ENCODE results near the gene DISC1. TPM values are rescaled to one million over a fixed set of nuclear protein-coding genes. Genes with fewer than 3 reads are reported as not detected.

The DISC1 gene
- total and polyA plus RNA-seq, 2 of the 13 experiments (the other 11 are each of a cell fraction or from before 2014, with no cell fraction given), result 4.2 to 4.6 TPM

DNA sequence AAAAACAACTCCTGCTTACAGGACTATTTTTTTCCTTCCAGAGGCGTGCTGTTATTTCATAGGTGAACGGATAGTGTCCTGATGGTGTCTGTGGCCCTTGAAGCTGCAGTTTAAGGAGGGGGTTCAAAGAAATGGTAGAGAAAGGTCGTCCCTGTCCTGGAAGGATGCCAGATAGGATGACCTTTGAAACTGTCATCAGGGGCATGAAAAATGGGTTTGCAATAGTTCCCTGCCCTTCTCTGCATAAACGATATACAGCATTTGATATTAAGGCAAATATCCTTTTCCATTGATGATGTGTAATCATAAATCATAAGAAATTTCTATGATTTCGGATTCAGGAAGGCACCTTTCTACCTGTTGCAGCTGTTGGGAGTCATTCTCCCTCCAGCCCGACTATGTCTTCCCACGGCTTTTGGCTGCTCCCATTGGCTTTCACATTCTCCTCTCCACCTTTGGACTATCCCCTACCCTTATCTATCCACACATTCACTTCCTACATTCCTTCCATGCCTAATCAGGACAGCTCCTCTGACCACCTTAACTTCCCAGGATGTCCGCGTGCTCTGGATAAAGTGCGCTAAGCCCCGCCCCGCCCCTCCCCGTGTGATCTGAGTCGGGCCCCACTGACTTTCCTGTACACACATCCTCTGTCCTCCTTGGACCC lies 209.8 kb downstream of the DISC1 start (continued):
- TF ChIP-seq, protein P1, sequence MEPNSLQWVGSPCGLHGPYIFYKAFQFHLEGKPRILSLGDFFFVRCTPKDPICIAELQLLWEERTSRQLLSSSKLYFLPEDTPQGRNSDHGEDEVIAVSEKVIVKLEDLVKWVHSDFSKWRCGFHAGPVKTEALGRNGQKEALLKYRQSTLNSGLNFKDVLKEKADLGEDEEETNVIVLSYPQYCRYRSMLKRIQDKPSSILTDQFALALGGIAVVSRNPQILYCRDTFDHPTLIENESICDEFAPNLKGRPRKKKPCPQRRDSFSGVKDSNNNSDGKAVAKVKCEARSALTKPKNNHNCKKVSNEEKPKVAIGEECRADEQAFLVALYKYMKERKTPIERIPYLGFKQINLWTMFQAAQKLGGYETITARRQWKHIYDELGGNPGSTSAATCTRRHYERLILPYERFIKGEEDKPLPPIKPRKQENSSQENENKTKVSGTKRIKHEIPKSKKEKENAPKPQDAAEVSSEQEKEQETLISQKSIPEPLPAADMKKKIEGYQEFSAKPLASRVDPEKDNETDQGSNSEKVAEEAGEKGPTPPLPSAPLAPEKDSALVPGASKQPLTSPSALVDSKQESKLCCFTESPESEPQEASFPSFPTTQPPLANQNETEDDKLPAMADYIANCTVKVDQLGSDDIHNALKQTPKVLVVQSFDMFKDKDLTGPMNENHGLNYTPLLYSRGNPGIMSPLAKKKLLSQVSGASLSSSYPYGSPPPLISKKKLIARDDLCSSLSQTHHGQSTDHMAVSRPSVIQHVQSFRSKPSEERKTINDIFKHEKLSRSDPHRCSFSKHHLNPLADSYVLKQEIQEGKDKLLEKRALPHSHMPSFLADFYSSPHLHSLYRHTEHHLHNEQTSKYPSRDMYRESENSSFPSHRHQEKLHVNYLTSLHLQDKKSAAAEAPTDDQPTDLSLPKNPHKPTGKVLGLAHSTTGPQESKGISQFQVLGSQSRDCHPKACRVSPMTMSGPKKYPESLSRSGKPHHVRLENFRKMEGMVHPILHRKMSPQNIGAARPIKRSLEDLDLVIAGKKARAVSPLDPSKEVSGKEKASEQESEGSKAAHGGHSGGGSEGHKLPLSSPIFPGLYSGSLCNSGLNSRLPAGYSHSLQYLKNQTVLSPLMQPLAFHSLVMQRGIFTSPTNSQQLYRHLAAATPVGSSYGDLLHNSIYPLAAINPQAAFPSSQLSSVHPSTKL (CRISPR knock-in tag; IDR thresholded peaks at IDR 0.05), result peak; percentile 60
- TF ChIP-seq HMG20A (CRISPR knock-in tag; IDR thresholded peaks at IDR 0.05; ENCODE audit: borderline replicate concordance) (no peak), RXRB (CRISPR knock-in tag; IDR thresholded peaks at IDR 0.05; ENCODE audit: borderline replicate concordance) (0 out of 2 replicates have a peak, but pooled peaks have one; percentile 34), KMT2B (CRISPR knock-in tag; IDR thresholded peaks at IDR 0.05) (no peak), ZNF709 (CRISPR knock-in tag; IDR thresholded peaks at IDR 0.05) (no peak)
- TF ChIP-seq, protein P2, sequence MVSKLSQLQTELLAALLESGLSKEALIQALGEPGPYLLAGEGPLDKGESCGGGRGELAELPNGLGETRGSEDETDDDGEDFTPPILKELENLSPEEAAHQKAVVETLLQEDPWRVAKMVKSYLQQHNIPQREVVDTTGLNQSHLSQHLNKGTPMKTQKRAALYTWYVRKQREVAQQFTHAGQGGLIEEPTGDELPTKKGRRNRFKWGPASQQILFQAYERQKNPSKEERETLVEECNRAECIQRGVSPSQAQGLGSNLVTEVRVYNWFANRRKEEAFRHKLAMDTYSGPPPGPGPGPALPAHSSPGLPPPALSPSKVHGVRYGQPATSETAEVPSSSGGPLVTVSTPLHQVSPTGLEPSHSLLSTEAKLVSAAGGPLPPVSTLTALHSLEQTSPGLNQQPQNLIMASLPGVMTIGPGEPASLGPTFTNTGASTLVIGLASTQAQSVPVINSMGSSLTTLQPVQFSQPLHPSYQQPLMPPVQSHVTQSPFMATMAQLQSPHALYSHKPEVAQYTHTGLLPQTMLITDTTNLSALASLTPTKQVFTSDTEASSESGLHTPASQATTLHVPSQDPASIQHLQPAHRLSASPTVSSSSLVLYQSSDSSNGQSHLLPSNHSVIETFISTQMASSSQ (IDR thresholded peaks at IDR 0.05; ENCODE audit: low read depth), result peak; percentile 7; the same call in 1 of the 2 replicates
- TF ChIP-seq, protein P2 (CRISPR knock-in tag; IDR thresholded peaks at IDR 0.05; ENCODE audit: borderline replicate concordance), result no peak
- TF ChIP-seq, protein P3, sequence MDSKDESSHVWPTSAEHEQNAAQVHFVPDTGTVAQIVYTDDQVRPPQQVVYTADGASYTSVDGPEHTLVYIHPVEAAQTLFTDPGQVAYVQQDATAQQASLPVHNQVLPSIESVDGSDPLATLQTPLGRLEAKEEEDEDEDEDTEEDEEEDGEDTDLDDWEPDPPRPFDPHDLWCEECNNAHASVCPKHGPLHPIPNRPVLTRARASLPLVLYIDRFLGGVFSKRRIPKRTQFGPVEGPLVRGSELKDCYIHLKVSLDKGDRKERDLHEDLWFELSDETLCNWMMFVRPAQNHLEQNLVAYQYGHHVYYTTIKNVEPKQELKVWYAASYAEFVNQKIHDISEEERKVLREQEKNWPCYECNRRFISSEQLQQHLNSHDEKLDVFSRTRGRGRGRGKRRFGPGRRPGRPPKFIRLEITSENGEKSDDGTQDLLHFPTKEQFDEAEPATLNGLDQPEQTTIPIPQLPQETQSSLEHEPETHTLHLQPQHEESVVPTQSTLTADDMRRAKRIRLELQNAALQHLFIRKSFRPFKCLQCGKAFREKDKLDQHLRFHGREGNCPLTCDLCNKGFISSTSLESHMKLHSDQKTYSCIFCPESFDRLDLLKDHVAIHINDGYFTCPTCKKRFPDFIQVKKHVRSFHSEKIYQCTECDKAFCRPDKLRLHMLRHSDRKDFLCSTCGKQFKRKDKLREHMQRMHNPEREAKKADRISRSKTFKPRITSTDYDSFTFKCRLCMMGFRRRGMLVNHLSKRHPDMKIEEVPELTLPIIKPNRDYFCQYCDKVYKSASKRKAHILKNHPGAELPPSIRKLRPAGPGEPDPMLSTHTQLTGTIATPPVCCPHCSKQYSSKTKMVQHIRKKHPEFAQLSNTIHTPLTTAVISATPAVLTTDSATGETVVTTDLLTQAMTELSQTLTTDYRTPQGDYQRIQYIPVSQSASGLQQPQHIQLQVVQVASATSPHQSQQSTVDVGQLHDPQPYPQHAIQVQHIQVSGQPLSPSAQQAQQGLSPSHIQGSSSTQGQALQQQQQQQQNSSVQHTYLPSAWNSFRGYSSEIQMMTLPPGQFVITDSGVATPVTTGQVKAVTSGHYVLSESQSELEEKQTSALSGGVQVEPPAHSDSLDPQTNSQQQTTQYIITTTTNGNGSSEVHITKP (CRISPR knock-in tag; IDR thresholded peaks at IDR 0.05; ENCODE audit: low read depth), result no peak
